ENCODE measurements around the gene TPTE2. TPM values are rescaled to one million over a fixed set of nuclear protein-coding genes. Genes with fewer than 3 reads are reported as not detected.

The TPTE2 gene
- polyA plus RNA-seq, 1 donor from 2014 or later: 0.83 TPM

- Histone ChIP-seq H3K36me3 (ENCODE audit: insufficient read depth, low read length) (no peaks in the 10 kb centered on the region), H3K27me3 (ENCODE audit: insufficient read depth, low read depth, low read length) (peaks cover 7% of the 10 kb centered on the region), H3K9me3 (ENCODE audit: low read length) (no peaks in the 10 kb centered on the region), H3F3A (ENCODE audit: insufficient read depth, low read length, poor library complexity, severe bottlenecking) (no peaks in the 10 kb centered on the region), H3K9ac (ENCODE audit: low read length) (no peak overlapping the region), H4K20me1 (ENCODE audit: insufficient read depth) (no peaks in the 10 kb centered on the region), H3K27ac (ENCODE audit: low read length) (no peak overlapping the region), H2AFZ (ENCODE audit: low read depth, low read length) (no peak overlapping the region), H3K79me2 (replicated peaks; ENCODE audit: insufficient read depth, low read length) (no peaks in the 10 kb centered on the region), H3K4me3 (ENCODE audit: low read length) (no peak overlapping the region), H3K4me2 (ENCODE audit: low read length) (no peak overlapping the region), H3K9me2 (ENCODE audit: insufficient read depth, low read length) (no peaks in the 10 kb centered on the region)
- TF ChIP-seq RAD21 (conservative IDR thresholded peaks at IDR 0.05) (no peak), REST (IDR thresholded peaks at IDR 0.05; ENCODE audit: borderline replicate concordance) (no peak), CTCF (IDR thresholded peaks at IDR 0.05; ENCODE audit: poor library complexity, severe bottlenecking) (no peak), EP300 (conservative IDR thresholded peaks at IDR 0.05; ENCODE audit: poor library complexity, severe bottlenecking) (no peak), EZH2 (IDR thresholded peaks at IDR 0.05; ENCODE audit: borderline replicate concordance, insufficient read depth, low read length, poor library complexity, severe bottlenecking) (no peak), MXI1 (conservative IDR thresholded peaks at IDR 0.05; ENCODE audit: poor library complexity, severe bottlenecking) (no peak), SMC3 (conservative IDR thresholded peaks at IDR 0.05; ENCODE audit: poor library complexity) (no peak), TAF1 (IDR thresholded peaks at IDR 0.05; ENCODE audit: low read depth) (no peak), POLR2AphosphoS5 (IDR thresholded peaks at IDR 0.05) (no peak)
Observed at GRCh38 chr13:19597523-19597922, 36.2 kb upstream of the TPTE2 start.

- H3K36me3 ChIP-seq (ENCODE audit: insufficient read depth, low read length): no peaks in the 10 kb centered on the region
- H3F3A ChIP-seq (ENCODE audit: insufficient read depth, low read length, poor library complexity, severe bottlenecking): no peaks in the 10 kb centered on the region
- no peak overlapping the region for H3K9ac ChIP-seq (ENCODE audit: low read length)
- H3K27ac ChIP-seq (ENCODE audit: low read length): no peak overlapping the region
- no peaks in the 10 kb centered on the region for H3K9me3 ChIP-seq (ENCODE audit: low read length)
- no peak overlapping the region for H3K4me2 ChIP-seq (ENCODE audit: low read length)
- no peaks in the 10 kb centered on the region for H3K9me2 ChIP-seq (ENCODE audit: insufficient read depth, low read length)
- peaks cover 3% of the 10 kb centered on the region for H3K27me3 ChIP-seq (ENCODE audit: insufficient read depth, low read depth, low read length)
- H3K4me3 ChIP-seq (ENCODE audit: low read length): no peak overlapping the region
- H3K79me2 ChIP-seq (replicated peaks; ENCODE audit: insufficient read depth, low read length): no peaks in the 10 kb centered on the region
- no peaks in the 10 kb centered on the region for H4K20me1 ChIP-seq (ENCODE audit: insufficient read depth)
- no peak overlapping the region for H2AFZ ChIP-seq (ENCODE audit: low read depth, low read length)
- TF ChIP-seq TAF1 (IDR thresholded peaks at IDR 0.05; ENCODE audit: low read depth) (no peak), REST (IDR thresholded peaks at IDR 0.05; ENCODE audit: borderline replicate concordance) (no peak), SMC3 (conservative IDR thresholded peaks at IDR 0.05; ENCODE audit: poor library complexity) (no peak), EP300 (conservative IDR thresholded peaks at IDR 0.05; ENCODE audit: poor library complexity, severe bottlenecking) (no peak), POLR2AphosphoS5 (IDR thresholded peaks at IDR 0.05) (no peak), EZH2 (IDR thresholded peaks at IDR 0.05; ENCODE audit: borderline replicate concordance, insufficient read depth, low read length, poor library complexity, severe bottlenecking) (no peak), CTCF (IDR thresholded peaks at IDR 0.05; ENCODE audit: poor library complexity, severe bottlenecking) (no peak), MXI1 (conservative IDR thresholded peaks at IDR 0.05; ENCODE audit: poor library complexity, severe bottlenecking) (no peak), RAD21 (conservative IDR thresholded peaks at IDR 0.05) (no peak)
Observed at GRCh38 chr13:19596960-19597361, 35.6 kb upstream of the TPTE2 start.
